ENCODE data around the gene MRGPRX1.
"Not testable (repeated sequence)": the region's sequence is repeated elsewhere in the genome, so short reads cannot be mapped to it uniquely, and the experiment has no call there.

The MRGPRX1 gene

GRCh38 chr11:18939314-18939713 is at the start of gene MRGPRX1:
MRGPRX1 (minus strand) TSS chr11:18939414; CDS start chr11:18934784, 4,630 bp downstream.
- no peak for DNase-seq

GRCh38 chr11:18987454-18988231 is 48.4 kb upstream of the MRGPRX1 start:
- no peak for DNase-seq

- DNase-seq: no peak
These were observed 47.5 kb upstream of the MRGPRX1 start for GRCh38 chr11:18986744-18987143.

- DNase-seq: no peak
These were observed 42.7 kb upstream of the MRGPRX1 start for GRCh38 chr11:18981897-18982296.

GRCh38 chr11:18974192-18974591 is 35.0 kb upstream of the MRGPRX1 start:
- no peak for DNase-seq

GRCh38 chr11:18972336-18972735 is 33.1 kb upstream of the MRGPRX1 start:
- no peak for DNase-seq

GRCh38 chr11:18969720-18970119 is 30.5 kb upstream of the MRGPRX1 start:
- no peak for DNase-seq

- no peak for DNase-seq
These were observed 19.2 kb upstream of the MRGPRX1 start for GRCh38 chr11:18958221-18958910.

- DNase-seq: no peak
These were observed 17.4 kb upstream of the MRGPRX1 start for GRCh38 chr11:18956630-18957029.

- no peak for DNase-seq
These were observed 3.1 kb downstream of the MRGPRX1 start for GRCh38 chr11:18936002-18936673.

GRCh38 chr11:18934195-18934814 is 4.9 kb downstream of the MRGPRX1 start:
- DNase-seq: no peak

GRCh38 chr11:18927550-18928322 is 11.5 kb downstream of the MRGPRX1 start:
- no peak for DNase-seq

- DNase-seq: not testable (repeated sequence)
These were observed 13.8 kb downstream of the MRGPRX1 start for GRCh38 chr11:18925426-18925825.

- DNase-seq: no peak
These were observed 26.3 kb downstream of the MRGPRX1 start for GRCh38 chr11:18912883-18913282.

GRCh38 chr11:18907391-18907790 is 31.8 kb downstream of the MRGPRX1 start:
- no peak for DNase-seq

GRCh38 chr11:18900637-18901036 is 38.6 kb downstream of the MRGPRX1 start:
- not testable (repeated sequence) for DNase-seq

GRCh38 chr11:18900151-18900611 is 39.0 kb downstream of the MRGPRX1 start:
- not testable (repeated sequence) for DNase-seq

- DNase-seq: not testable (repeated sequence)
These were observed 47.5 kb downstream of the MRGPRX1 start for GRCh38 chr11:18891712-18892111.

GRCh38 chr11:18890615-18891014 is 48.6 kb downstream of the MRGPRX1 start:
- no peak for DNase-seq

All from activated T-cell treated with anti-CD3 and anti-CD28 coated beads, Interleukin-2, amount 50 U/mL, for 1 hour (primary cell).